ENCODE measurements around the gene SRPX.

GRCh38 chrX:38214551-38215531 is 5.8 kb downstream of the SRPX start:
- TF ChIP-seq POLR2A (IDR thresholded peaks at IDR 0.05; ENCODE audit: extremely low read depth, insufficient read length) (no peak), CTCF (IDR thresholded peaks at IDR 0.05; ENCODE audit: low read depth, low read length) (no peak), MAX (IDR thresholded peaks at IDR 0.05; ENCODE audit: low read depth, low read length) (no peak), MYC (IDR thresholded peaks at IDR 0.05; ENCODE audit: low read depth, low read length) (no peak)

Measured in NB4 (cell line).